ENCODE measurements around the gene UNK. TPM values are rescaled to one million over a fixed set of nuclear protein-coding genes. Genes with fewer than 3 reads are reported as not detected.

Gene UNK
- total and polyA plus RNA-seq, 2 donors (not counting 3 experiments of a cell fraction or from before 2014, with no cell fraction given), result 18.0 to 23.2 TPM

DNA sequence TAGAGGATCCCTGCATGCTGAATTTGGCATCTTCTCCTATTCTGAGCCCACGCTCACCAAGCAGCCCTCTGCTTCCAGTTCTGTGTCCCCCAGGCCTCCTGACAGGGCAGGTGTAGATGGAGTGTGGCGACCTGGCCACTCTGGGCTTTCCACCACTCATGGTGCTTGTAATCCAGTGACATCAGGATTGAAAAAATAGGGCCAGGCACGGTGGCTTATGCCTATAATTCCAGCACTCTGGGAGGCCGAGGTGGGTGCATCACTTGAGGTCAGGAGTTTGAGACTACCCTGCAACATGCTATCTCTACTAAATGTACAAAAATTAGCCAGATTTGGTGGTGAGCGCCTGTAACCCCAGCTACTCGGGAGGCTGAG, 29.4 kb downstream of the UNK start:
- POLR2A ChIA-PET, result no interaction called here
- H3K9me3 ChIP-seq (replicated peaks; ENCODE audit: control insufficient read depth, insufficient read depth, low read length), result no peaks in the 10 kb centered on the region
- no peak overlapping the region for H3K9ac ChIP-seq (replicated peaks; ENCODE audit: extremely low read depth, insufficient read depth, low read length)
- dilution Hi-C loops (cut with MboI; ENCODE audit: extremely low pct_ligation_motif_present, low sequenced_read_pairs), result no loop called here
- peaks cover 0 to 47% of the 10 kb centered on the region in 2 experiments for H3K36me3 ChIP-seq (ENCODE audit: control insufficient read depth in 2 of 2, extremely low read depth in 1 of 2, insufficient read depth in 2 of 2, low read length in 2 of 2)
- no peak overlapping the region for H2AFZ ChIP-seq (ENCODE audit: low read depth, low read length)
- H3K4me3 ChIP-seq (replicated peaks in 1 of 3; ENCODE audit: insufficient read depth in 1 of 3, low read depth in 1 of 3, low read length in 3 of 3), result no peak overlapping the region
- H3K9me1 ChIP-seq (replicated peaks; ENCODE audit: control insufficient read depth, extremely low read depth, insufficient read depth, low read length), result no peaks in the 10 kb centered on the region
- H3K4me1 ChIP-seq (ENCODE audit: control insufficient read depth, extremely low read depth, insufficient read depth, low read length), result peaks cover 6% of the 10 kb centered on the region
- FAIRE-seq (no peak), DNase-seq (ENCODE audit: low read depth, low spot score) (no peak)
- H3K27me3 ChIP-seq (ENCODE audit: control insufficient read depth in 2 of 2, insufficient read depth in 2 of 2, low read length in 2 of 2), result no peaks in the 10 kb centered on the region
- H3K27ac ChIP-seq (ENCODE audit: insufficient read depth, low read depth, low read length), result no peak overlapping the region
- no peaks in the 10 kb centered on the region for H4K20me1 ChIP-seq (replicated peaks; ENCODE audit: control insufficient read depth, extremely low read depth, insufficient read depth, low read length)
- intact Hi-C loops (cut with micrococcal nuclease), result no loop called here
- CTCF ChIA-PET, result interaction anchor here (1.1 kb wide), 1 partner anchor 466 kb away, joined by 3 read pairs; no protein-coding TSS in a partner anchor
- no peaks in the 10 kb centered on the region for H3K79me2 ChIP-seq (ENCODE audit: control insufficient read depth, insufficient read depth, low read length)
- TF ChIP-seq JUN (IDR thresholded peaks at IDR 0.05; ENCODE audit: borderline replicate concordance, insufficient read depth, insufficient read length, low read depth) (no peak), FOS (IDR thresholded peaks at IDR 0.05; ENCODE audit: borderline replicate concordance, insufficient read depth, low read length) (no peak), EZH2 (IDR thresholded peaks at IDR 0.05; ENCODE audit: borderline replicate concordance, low read depth, low read length, severe bottlenecking) (no peak), GATA2 (IDR thresholded peaks at IDR 0.05; ENCODE audit: insufficient read depth, insufficient read length, low read depth, low read length) (no peak), MYC (IDR thresholded peaks at IDR 0.05; ENCODE audit: low read depth, low read length) (no peak), POLR2AphosphoS5 (IDR thresholded peaks at IDR 0.05; ENCODE audit: insufficient read depth, low read depth, low read length) (no peak), POLR2A (IDR thresholded peaks at IDR 0.05; ENCODE audit: low read depth, low read length) (no peak)
- TF ChIP-seq, protein P1, sequence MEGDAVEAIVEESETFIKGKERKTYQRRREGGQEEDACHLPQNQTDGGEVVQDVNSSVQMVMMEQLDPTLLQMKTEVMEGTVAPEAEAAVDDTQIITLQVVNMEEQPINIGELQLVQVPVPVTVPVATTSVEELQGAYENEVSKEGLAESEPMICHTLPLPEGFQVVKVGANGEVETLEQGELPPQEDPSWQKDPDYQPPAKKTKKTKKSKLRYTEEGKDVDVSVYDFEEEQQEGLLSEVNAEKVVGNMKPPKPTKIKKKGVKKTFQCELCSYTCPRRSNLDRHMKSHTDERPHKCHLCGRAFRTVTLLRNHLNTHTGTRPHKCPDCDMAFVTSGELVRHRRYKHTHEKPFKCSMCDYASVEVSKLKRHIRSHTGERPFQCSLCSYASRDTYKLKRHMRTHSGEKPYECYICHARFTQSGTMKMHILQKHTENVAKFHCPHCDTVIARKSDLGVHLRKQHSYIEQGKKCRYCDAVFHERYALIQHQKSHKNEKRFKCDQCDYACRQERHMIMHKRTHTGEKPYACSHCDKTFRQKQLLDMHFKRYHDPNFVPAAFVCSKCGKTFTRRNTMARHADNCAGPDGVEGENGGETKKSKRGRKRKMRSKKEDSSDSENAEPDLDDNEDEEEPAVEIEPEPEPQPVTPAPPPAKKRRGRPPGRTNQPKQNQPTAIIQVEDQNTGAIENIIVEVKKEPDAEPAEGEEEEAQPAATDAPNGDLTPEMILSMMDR (IDR thresholded peaks at IDR 0.05; ENCODE audit: extremely low read depth in 1 of 2, insufficient read depth in 1 of 2, low read depth in 1 of 2, low read length in 2 of 2), result no peak
- TF ChIP-seq, protein P2, sequence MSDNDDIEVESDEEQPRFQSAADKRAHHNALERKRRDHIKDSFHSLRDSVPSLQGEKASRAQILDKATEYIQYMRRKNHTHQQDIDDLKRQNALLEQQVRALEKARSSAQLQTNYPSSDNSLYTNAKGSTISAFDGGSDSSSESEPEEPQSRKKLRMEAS (IDR thresholded peaks at IDR 0.05; ENCODE audit: insufficient read depth, insufficient read length), result no peak
- no peak overlapping the region for H3K4me2 ChIP-seq (ENCODE audit: insufficient read depth, low read length)
- no TSS peak for BruUV-seq (replicated peaks)
